Measurements from ENCODE around the gene ENPP5. TPM values are rescaled to one million over a fixed set of nuclear protein-coding genes. Genes with fewer than 3 reads are reported as not detected.

Gene ENPP5
- total and polyA plus RNA-seq, 2 of the 13 experiments (the other 11 are each of a cell fraction or from before 2014, with no cell fraction given): not detected

DNA sequence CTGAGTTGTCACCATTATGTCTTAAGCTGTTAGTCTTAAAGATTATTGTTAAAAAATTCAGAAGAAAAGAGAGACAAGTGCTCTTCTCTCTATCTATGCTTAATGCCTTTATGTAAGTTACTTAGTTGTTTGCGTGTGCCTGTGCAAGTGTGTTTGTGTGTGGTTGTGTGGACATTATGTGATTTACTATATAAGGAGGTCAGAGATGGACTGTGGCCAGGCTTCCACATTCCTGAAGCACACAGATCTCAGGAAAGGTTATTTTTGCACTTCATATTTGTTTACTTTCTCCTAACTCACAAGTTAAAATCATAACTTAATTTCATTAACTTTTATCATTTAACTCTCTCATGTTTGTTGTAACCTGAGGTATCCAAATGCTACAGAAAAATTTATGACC lies 26.5 kb downstream of the ENPP5 start:
- H3K36me3 ChIP-seq (replicated peaks in 1 of 2; ENCODE audit: control insufficient read depth in 1 of 2, insufficient read depth in 2 of 2, low read length in 2 of 2): no peaks in the 10 kb centered on the region
- ChIA-PET CTCF (ENCODE audit: low intra/inter-chr PET ratio, low total read pairs) (no interaction called here), POLR2A (no interaction called here)
- no TSS peak for BruUV-seq (replicated peaks)
- intact Hi-C loops (cut with micrococcal nuclease; ENCODE audit: unreplicated experiment): no loop called here
- H3K4me2 ChIP-seq (ENCODE audit: low read depth, low read length): no peak overlapping the region
- H3K27me3 ChIP-seq (ENCODE audit: control insufficient read depth in 1 of 2, insufficient read depth in 2 of 2, low read length in 2 of 2): no peaks in the 10 kb centered on the region
- no peak overlapping the region for H3K4me3 ChIP-seq (replicated peaks in 1 of 3; ENCODE audit: insufficient read depth in 1 of 3, low read depth in 2 of 3, low read length in 3 of 3)
- ATAC-seq (no peak), DNase-seq (ENCODE audit: low spot score) (no peak), FAIRE-seq (no peak)
- H2AFZ ChIP-seq (ENCODE audit: low read length): no peak overlapping the region
- H3K9ac ChIP-seq (ENCODE audit: insufficient read depth, low read depth, low read length): no peak overlapping the region
- H3K27ac ChIP-seq (ENCODE audit: extremely low read length, insufficient read depth, low read length): no peak overlapping the region
- no peaks in the 10 kb centered on the region for H3K79me2 ChIP-seq (ENCODE audit: insufficient read depth, low read length)
- in situ Hi-C loops (cut with HindIII; ENCODE audit: extremely low pct_ligation_motif_present, low pct_unique_long_range_greater_than_20kb): no loop called here
- H4K20me1 ChIP-seq (ENCODE audit: insufficient read depth, low read length): no peaks in the 10 kb centered on the region
- H3K9me3 ChIP-seq (ENCODE audit: low read length): no peaks in the 10 kb centered on the region
- H3K4me1 ChIP-seq (ENCODE audit: insufficient read depth, low read length): no peaks in the 10 kb centered on the region
- WGBS (ENCODE audit: low lambda C conversion rate): 4% methylated on average over 1 of the region's 1 CpG
- TF ChIP-seq, protein P1, sequence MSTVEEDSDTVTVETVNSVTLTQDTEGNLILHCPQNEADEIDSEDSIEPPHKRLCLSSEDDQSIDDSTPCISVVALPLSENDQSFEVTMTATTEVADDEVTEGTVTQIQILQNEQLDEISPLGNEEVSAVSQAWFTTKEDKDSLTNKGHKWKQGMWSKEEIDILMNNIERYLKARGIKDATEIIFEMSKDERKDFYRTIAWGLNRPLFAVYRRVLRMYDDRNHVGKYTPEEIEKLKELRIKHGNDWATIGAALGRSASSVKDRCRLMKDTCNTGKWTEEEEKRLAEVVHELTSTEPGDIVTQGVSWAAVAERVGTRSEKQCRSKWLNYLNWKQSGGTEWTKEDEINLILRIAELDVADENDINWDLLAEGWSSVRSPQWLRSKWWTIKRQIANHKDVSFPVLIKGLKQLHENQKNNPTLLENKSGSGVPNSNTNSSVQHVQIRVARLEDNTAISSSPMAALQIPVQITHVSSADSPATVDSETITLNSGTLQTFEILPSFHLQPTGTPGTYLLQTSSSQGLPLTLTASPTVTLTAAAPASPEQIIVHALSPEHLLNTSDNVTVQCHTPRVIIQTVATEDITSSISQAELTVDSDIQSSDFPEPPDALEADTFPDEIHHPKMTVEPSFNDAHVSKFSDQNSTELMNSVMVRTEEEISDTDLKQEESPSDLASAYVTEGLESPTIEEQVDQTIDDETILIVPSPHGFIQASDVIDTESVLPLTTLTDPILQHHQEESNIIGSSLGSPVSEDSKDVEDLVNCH (CRISPR knock-in tag; IDR thresholded peaks at IDR 0.05): no peak
- TF ChIP-seq ZFP36L1 (CRISPR knock-in tag; IDR thresholded peaks at IDR 0.05) (no peak), FOXK2 (IDR thresholded peaks at IDR 0.05) (no peak), ZNF558 (CRISPR knock-in tag; IDR thresholded peaks at IDR 0.05; ENCODE audit: borderline replicate concordance) (no peak), ZKSCAN5 (CRISPR knock-in tag; IDR thresholded peaks at IDR 0.05) (no peak), SMC3 (IDR thresholded peaks at IDR 0.05; ENCODE audit: low read length) (no peak), DMAP1 (CRISPR knock-in tag; IDR thresholded peaks at IDR 0.05) (no peak), NFE2 (CRISPR knock-in tag; IDR thresholded peaks at IDR 0.05) (no peak), ZNF768 (CRISPR knock-in tag; IDR thresholded peaks at IDR 0.05) (no peak), ZBTB14 (CRISPR knock-in tag; IDR thresholded peaks at IDR 0.05) (no peak), ZNF607 (CRISPR knock-in tag; IDR thresholded peaks at IDR 0.05; ENCODE audit: borderline replicate concordance) (no peak), HNRNPH1 (optimal IDR thresholded peaks at IDR 0.05; ENCODE audit: low read depth, low read length) (no peak), ZC3H4 (CRISPR knock-in tag; IDR thresholded peaks at IDR 0.05; ENCODE audit: borderline replicate concordance) (no peak), HNRNPUL1 (IDR thresholded peaks at IDR 0.05; ENCODE audit: low read depth, low read length) (no peak), KDM5A (IDR thresholded peaks at IDR 0.05; ENCODE audit: borderline replicate concordance, low read length) (no peak)
- TF ChIP-seq, protein P2, sequence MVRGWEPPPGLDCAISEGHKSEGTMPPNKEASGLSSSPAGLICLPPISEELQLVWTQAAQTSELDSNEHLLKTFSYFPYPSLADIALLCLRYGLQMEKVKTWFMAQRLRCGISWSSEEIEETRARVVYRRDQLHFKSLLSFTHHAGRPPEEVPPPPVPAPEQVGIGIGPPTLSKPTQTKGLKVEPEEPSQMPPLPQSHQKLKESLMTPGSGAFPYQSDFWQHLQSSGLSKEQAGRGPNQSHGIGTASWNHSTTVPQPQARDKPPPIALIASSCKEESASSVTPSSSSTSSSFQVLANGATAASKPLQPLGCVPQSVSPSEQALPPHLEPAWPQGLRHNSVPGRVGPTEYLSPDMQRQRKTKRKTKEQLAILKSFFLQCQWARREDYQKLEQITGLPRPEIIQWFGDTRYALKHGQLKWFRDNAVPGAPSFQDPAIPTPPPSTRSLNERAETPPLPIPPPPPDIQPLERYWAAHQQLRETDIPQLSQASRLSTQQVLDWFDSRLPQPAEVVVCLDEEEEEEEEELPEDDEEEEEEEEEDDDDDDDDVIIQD (CRISPR knock-in tag; IDR thresholded peaks at IDR 0.05; ENCODE audit: low read depth): no peak
- TF ChIP-seq, protein P3, sequence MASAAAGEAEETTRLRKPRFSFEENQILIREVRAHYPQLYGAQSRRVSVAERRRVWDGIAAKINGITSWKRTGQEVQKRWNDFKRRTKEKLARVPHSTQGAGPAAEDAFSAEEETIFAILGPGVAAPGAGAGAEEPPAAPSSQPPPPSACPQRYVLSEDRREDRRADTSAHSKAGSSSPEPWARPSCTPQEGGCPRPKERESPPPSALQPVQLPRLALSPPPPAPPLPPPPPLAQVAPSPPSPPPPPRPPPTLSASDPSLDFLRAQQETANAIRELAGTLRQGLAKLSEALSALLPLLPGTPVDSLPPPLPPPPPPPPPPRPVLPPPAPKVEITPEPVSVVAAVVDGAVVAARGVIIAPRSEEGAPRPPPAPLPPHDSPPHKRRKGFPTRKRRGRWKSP (CRISPR knock-in tag; IDR thresholded peaks at IDR 0.05): no peak
- TF ChIP-seq, protein P4, sequence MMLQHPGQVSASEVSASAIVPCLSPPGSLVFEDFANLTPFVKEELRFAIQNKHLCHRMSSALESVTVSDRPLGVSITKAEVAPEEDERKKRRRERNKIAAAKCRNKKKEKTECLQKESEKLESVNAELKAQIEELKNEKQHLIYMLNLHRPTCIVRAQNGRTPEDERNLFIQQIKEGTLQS (CRISPR knock-in tag; IDR thresholded peaks at IDR 0.05): no peak
- TF ChIP-seq, protein P5, sequence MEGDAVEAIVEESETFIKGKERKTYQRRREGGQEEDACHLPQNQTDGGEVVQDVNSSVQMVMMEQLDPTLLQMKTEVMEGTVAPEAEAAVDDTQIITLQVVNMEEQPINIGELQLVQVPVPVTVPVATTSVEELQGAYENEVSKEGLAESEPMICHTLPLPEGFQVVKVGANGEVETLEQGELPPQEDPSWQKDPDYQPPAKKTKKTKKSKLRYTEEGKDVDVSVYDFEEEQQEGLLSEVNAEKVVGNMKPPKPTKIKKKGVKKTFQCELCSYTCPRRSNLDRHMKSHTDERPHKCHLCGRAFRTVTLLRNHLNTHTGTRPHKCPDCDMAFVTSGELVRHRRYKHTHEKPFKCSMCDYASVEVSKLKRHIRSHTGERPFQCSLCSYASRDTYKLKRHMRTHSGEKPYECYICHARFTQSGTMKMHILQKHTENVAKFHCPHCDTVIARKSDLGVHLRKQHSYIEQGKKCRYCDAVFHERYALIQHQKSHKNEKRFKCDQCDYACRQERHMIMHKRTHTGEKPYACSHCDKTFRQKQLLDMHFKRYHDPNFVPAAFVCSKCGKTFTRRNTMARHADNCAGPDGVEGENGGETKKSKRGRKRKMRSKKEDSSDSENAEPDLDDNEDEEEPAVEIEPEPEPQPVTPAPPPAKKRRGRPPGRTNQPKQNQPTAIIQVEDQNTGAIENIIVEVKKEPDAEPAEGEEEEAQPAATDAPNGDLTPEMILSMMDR (CRISPR knock-in tag; IDR thresholded peaks at IDR 0.05): no peak
